DND-41 (cell line): Measurements from ENCODE around the gene PIK3IP1.

Source experiments
- ATAC-seq: fragments of 200-7000 bp; cut with Tn5 transposase; 3 replicates; pipeline ENCODE4 v1.9.1; 2021; ENCODE audit warnings: low read depth; ENCODE audit not compliant: insufficient read depth
- DNase-seq: peaks from one replicate; pipeline ENCODE4 v3.0.0-alpha.2; 2020
- H2AFZ ChIP-seq: 2 replicates; pipeline ENCODE4 v1.6.0; 2012; ENCODE audit warnings: low read depth, low read length
- H3K27ac ChIP-seq: 2 replicates; pipeline ENCODE4 v1.5.1; 2012; ENCODE audit warnings: low read length, inconsistent platforms
- H3K27me3 ChIP-seq: fragments of 200-600 bp; sonication (generic); 2 replicates; pipeline ENCODE4 v1.6.0; 2012; ENCODE audit warnings: low read length, mild to moderate bottlenecking, inconsistent platforms; ENCODE audit not compliant: insufficient read depth, poor library complexity
- H3K36me3 ChIP-seq: 2 replicates; pipeline ENCODE4 v1.5.1; 2012; ENCODE audit warnings: low read length, inconsistent platforms; ENCODE audit not compliant: insufficient read depth
- H3K4me1 ChIP-seq: 2 replicates; pipeline ENCODE4 v1.5.1; 2012; ENCODE audit warnings: mild to moderate bottlenecking, low read length; ENCODE audit not compliant: insufficient read depth
- H3K4me2 ChIP-seq: 2 replicates; pipeline ENCODE4 v1.6.0; 2012; ENCODE audit warnings: mild to moderate bottlenecking, moderate library complexity, low read length, inconsistent platforms; ENCODE audit not compliant: insufficient read depth
- H3K4me3 ChIP-seq, 2 experiments: fragments of 200-600 bp in 1 of 2; shearing (Covaris generic) in 1 of 2; 2 replicates each; pipeline ENCODE4 v1.5.1; 2012 to 2016; ENCODE audit warnings: inconsistent platforms in 2 of 2, low read length in 2 of 2, mild to moderate bottlenecking in 2 of 2, low read depth in 1 of 2, moderate library complexity in 1 of 2
- H3K79me2 ChIP-seq: 2 replicates; pipeline ENCODE4 v1.6.0; 2012; ENCODE audit warnings: low read length, inconsistent platforms; ENCODE audit not compliant: insufficient read depth
- H3K9ac ChIP-seq: 2 replicates; pipeline ENCODE4 v1.6.0; 2012; ENCODE audit warnings: low read depth, mild to moderate bottlenecking, inconsistent platforms, low read length, moderate library complexity
- H3K9me3 ChIP-seq: 2 replicates; pipeline ENCODE4 v1.5.1; 2012; ENCODE audit warnings: low read length, moderate library complexity, mild to moderate bottlenecking, inconsistent platforms; ENCODE audit not compliant: insufficient read depth, severe bottlenecking
- H4K20me1 ChIP-seq: 2 replicates; pipeline ENCODE4 v1.6.0; 2012; ENCODE audit warnings: low read length; ENCODE audit not compliant: insufficient read depth
- EZH2 ChIP-seq: IDR thresholded peaks from 3 replicates; pipeline ENCODE4 v1.6.1; 2012; ENCODE audit warnings: borderline replicate concordance, low read depth, mild to moderate bottlenecking, moderate library complexity, low read length, inconsistent platforms; ENCODE audit not compliant: severe bottlenecking
- TF ChIP-seq, protein P1 (sequence below): IDR thresholded peaks from 2 replicates; pipeline ENCODE4 v1.5.1; 2012; ENCODE audit warnings: borderline replicate concordance, low read length, moderate library complexity, mild to moderate bottlenecking; ENCODE audit not compliant: poor library complexity, severe bottlenecking; ENCODE audit errors: extremely low read depth

PIK3IP1 gene

DNA sequence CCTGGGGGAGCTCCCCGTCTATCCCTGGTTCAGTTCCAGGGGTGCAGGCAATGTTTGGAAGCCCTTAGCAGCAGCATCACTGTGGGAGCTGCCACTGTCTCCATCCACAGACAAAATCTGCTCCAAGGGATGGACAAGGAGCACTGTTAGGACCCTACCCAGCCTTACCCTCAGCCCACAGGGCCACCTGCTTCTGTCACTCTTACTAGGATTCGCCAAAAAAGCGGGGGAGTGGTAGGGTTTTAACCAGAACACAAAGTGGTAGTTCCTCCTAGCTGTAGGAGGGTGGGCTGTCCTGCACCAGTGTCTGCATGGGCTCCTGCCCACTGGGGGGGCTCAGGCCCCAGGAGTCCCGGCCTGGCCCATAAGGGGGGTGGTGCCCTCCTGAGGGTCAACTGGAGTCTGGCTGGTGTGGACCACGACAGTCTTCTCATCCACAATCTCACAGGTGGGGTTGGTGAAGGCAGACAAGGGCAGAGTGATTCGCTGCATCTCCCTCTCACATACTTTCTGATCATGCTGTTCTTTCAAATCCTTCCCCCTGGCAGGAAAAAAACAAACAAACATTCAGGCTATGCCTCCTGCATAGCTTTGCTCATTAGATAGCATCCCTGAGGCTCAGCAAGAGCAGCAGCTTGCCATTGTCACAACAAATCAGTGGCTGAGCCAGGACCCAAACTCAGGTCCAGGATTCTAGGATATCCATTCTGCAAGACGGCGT, 9.4 kb downstream of the PIK3IP1 start:
- no peaks in the 10 kb centered on the region for H3K79me2 ChIP-seq
- H3K4me1 ChIP-seq = peaks cover 20% of the 10 kb centered on the region
- H3K9ac ChIP-seq = no peak overlapping the region
- H2AFZ ChIP-seq = no peak overlapping the region
- no peak overlapping the region for H3K4me3 ChIP-seq
- TF ChIP-seq, protein P1, sequence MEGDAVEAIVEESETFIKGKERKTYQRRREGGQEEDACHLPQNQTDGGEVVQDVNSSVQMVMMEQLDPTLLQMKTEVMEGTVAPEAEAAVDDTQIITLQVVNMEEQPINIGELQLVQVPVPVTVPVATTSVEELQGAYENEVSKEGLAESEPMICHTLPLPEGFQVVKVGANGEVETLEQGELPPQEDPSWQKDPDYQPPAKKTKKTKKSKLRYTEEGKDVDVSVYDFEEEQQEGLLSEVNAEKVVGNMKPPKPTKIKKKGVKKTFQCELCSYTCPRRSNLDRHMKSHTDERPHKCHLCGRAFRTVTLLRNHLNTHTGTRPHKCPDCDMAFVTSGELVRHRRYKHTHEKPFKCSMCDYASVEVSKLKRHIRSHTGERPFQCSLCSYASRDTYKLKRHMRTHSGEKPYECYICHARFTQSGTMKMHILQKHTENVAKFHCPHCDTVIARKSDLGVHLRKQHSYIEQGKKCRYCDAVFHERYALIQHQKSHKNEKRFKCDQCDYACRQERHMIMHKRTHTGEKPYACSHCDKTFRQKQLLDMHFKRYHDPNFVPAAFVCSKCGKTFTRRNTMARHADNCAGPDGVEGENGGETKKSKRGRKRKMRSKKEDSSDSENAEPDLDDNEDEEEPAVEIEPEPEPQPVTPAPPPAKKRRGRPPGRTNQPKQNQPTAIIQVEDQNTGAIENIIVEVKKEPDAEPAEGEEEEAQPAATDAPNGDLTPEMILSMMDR = no peak
- TF ChIP-seq EZH2 = no peak
- H4K20me1 ChIP-seq = no peaks in the 10 kb centered on the region
- ATAC-seq = no peak
- H3K36me3 ChIP-seq = peaks cover 27% of the 10 kb centered on the region
- no peak overlapping the region for H3K4me2 ChIP-seq
- no peaks in the 10 kb centered on the region for H3K9me3 ChIP-seq
- H3K27ac ChIP-seq = no peak overlapping the region
- no peak for DNase-seq
- no peaks in the 10 kb centered on the region for H3K27me3 ChIP-seq

DNA sequence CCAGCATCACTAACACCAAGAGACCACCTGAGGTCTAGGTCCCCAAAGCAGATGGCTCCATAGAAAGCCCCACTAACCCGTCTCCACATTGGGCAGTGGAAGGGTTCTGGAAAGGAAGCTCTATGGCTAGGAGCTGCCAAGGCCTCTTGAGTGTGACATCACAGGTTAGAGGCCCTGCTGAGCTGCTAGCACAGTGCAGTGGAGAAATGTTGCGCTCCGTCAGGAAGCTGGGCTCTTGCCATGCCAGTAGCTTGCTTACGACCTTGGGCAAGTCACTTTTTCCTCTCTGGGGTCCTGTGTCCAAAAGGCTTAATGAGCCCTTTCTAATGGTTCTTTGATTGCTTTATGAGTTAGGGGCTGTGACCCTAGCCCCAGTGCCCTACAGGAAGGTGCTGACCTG, 10.6 kb downstream of the PIK3IP1 start:
- ATAC-seq = no peak
- H3K27me3 ChIP-seq = no peaks in the 10 kb centered on the region

DNA sequence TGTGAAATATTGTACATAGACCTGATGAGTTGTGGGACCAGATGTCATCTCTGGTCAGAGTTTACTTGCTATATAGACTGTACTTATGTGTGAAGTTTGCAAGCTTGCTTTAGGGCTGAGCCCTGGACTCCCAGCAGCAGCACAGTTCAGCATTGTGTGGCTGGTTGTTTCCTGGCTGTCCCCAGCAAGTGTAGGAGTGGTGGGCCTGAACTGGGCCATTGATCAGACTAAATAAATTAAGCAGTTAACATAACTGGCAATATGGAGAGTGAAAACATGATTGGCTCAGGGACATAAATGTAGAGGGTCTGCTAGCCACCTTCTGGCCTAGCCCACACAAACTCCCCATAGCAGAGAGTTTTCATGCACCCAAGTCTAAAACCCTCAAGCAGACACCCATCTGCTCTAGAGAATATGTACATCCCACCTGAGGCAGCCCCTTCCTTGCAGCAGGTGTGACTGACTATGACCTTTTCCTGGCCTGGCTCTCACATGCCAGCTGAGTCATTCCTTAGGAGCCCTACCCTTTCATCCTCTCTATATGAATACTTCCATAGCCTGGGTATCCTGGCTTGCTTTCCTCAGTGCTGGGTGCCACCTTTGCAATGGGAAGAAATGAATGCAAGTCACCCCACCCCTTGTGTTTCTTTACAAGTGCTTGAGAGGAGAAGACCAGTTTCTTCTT, 12.3 kb downstream of the PIK3IP1 start:
- H3K4me3 ChIP-seq = no peak overlapping the region
- no peak overlapping the region for H3K27ac ChIP-seq
- ATAC-seq (no peak), DNase-seq (no peak)
- no peaks in the 10 kb centered on the region for H4K20me1 ChIP-seq
- no peak overlapping the region for H3K4me2 ChIP-seq
- peaks cover 39% of the 10 kb centered on the region for H3K36me3 ChIP-seq
- no peak for TF ChIP-seq EZH2
- TF ChIP-seq, protein P1 = no peak
- no peak overlapping the region for H2AFZ ChIP-seq
- peaks cover 3% of the 10 kb centered on the region; the same call in 1 of the 2 replicates for H3K4me1 ChIP-seq
- no peaks in the 10 kb centered on the region for H3K27me3 ChIP-seq
- no peaks in the 10 kb centered on the region for H3K79me2 ChIP-seq
- no peaks in the 10 kb centered on the region for H3K9me3 ChIP-seq
- H3K9ac ChIP-seq = no peak overlapping the region

More for the DNA sequence above, 10.6 kb downstream of the PIK3IP1 start:
- H3K36me3 ChIP-seq = peaks cover 30% of the 10 kb centered on the region
- H3K4me3 ChIP-seq = no peak overlapping the region
- H3K79me2 ChIP-seq = no peaks in the 10 kb centered on the region
- H2AFZ ChIP-seq = no peak overlapping the region
- H4K20me1 ChIP-seq = no peaks in the 10 kb centered on the region
- no peak overlapping the region for H3K9ac ChIP-seq
- DNase-seq = no peak
- H3K27ac ChIP-seq = no peak overlapping the region
- H3K4me1 ChIP-seq = peaks cover 17% of the 10 kb centered on the region
- TF ChIP-seq, protein P1 = no peak
- TF ChIP-seq EZH2 = no peak
- H3K4me2 ChIP-seq = no peak overlapping the region
- H3K9me3 ChIP-seq = no peaks in the 10 kb centered on the region
